ENCODE measurements around the gene KIFC3.
"Not testable (repeated sequence)": the region's sequence is repeated elsewhere in the genome, so short reads cannot be mapped to it uniquely, and the experiment has no call there.

The KIFC3 gene

DNA sequence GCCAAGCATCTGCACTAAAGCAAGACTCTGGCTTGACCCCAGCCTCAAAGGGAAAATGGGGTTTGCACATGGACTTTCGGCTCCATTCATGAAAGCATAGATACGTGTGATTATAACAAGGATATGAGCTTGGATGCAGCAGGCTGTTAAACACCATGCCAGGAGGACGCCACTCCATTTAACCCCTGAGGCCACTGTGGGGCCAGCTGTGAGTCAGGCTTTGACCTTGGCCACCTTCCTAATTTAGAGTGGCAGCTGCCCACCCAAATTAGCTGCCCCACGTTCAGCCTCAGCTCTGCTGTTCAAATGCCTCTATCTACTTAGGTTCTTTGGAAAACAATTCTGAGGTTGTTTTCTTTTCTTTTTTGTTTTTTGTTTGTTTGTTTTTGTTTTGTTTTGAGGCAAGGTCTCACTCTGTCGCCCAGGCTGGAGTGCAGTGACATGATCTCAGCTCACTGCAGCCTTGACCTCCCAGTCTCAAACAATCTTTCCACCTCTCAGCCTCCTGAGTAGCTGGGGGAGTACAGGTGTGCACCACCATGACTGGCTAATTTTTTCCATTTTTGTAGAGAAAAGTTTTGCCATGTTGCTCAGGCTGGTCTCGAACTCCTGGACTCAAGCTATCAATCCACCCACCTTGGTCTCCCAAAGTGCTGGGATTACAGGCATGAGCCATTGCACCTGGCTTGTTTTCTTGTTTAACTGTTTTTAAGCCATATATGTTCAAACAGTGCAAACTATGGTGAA lies 23.2 kb upstream of the KIFC3 start:
- DNase-seq: no peak

DNA sequence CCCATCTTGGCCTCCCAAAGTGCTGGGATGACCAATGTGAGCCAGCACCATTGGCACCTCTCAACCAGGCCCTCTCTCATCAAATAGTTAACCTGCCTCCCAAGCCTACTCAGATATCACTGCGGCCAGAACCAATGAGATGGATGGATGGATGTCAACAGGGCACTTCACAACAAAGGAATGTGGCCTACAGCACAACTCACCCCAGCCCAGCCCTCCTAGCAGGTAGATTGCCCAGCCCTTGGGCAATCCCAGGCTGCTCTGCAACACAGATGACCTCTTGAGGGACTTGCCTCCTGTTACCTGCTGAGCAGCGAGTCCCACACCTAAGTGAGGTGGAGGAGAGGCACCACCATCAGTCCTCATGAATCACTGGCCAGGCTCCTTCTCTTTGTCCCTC lies 22.6 kb upstream of the KIFC3 start:
- no peak for DNase-seq

DNA sequence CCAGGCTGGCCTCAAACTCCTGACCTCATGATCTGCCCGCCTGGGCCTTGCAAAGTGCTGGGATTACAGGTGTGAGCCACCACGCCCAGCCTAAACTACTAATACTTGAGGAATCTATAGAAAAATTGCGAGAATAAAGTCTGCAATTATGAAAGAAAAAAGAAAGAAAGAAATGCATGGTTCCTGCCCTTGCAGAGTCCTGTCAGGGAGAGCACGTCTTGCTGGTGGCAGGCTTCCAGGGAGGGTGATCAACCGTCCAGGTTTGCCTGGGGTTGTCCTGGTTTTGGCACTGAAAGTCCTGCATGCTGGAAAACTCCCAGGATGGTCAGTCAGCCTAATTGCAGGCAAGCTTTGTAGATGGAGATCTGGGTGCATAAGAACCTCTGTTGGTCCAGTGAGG lies 21.5 kb upstream of the KIFC3 start:
- DNase-seq: no peak

DNA sequence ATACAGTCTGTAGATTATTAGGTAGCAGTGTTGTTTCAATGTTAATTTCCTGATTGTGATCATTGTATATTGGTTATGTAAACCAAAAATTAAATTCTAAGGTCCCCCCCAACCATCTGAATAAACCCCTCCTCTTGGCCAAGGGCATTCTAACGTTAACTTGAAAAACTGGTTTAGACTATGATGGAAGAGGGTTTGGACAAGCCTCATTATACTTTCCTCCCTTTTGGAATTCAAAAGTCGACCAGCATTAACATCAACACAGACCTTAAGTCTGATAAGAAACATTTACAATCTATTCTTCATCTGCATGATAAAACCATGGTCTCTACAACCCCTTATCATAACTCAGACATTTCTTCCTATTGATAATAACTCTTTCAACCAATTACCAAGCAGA lies 20.6 kb upstream of the KIFC3 start:
- no peak for DNase-seq

DNA sequence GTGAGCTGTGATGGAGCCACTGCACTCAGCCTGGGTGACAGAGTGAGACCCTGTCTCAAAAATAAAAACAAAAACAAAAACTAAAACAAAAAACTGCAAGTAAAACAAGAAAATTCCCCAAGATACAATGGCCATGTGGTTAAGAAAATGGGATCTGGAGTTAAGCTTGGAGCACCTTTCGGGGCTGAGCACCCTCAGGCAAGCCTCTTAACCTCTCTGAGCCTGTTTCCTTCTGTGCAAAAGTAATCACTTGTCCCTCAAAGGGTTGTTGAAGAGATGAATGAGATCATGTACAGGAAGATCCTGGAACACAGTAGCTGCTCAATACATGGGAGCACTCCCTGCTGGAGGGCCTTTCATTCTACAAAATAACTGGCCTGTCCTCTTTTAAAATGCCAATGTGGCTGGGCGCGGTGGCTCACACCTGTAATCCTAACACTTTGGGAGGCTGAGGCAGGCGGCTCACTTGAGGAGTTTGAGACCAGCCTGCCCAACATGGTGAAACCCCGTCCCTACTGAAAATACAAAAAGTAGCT lies 19.8 kb upstream of the KIFC3 start:
- DNase-seq: no peak

DNA sequence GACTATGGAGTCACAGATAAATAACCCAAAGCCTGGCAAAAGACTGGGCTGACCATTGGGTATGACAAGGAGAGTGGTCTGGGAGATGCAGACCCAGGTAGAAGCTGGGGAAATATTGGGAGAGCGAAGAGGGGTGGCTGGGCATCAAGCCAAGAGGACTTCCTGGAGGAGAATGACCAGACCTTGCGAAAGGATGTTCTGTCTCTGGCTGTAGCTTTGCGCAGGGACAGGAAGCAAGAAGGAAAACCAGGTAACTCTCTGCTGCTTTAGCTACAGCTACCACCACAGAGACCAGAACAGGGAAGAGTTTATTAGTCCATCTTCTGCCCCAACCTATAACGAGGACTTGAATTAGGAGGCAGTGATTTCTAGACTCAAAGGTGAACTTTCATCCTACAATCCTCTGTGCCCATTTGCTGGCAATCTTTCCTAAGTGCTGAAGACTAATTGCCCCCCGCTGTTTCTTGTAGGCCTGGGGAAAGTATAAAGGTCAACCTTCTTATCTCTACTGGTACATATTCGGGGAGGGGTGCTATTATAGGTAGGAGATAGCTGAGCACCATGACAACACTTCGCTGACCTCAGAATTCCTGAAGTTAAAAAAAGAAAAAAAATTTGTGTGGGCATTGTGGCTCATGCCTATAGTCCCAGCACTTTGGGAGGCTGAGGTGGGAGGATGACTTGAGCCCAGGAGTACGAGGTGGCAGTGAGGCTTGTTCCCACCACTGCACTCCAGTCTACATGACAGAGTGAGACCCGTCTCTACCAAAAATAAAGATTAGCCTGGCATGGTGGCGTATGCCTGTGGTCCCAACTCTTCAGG lies 19.1 kb upstream of the KIFC3 start:
- no peak for DNase-seq

DNA sequence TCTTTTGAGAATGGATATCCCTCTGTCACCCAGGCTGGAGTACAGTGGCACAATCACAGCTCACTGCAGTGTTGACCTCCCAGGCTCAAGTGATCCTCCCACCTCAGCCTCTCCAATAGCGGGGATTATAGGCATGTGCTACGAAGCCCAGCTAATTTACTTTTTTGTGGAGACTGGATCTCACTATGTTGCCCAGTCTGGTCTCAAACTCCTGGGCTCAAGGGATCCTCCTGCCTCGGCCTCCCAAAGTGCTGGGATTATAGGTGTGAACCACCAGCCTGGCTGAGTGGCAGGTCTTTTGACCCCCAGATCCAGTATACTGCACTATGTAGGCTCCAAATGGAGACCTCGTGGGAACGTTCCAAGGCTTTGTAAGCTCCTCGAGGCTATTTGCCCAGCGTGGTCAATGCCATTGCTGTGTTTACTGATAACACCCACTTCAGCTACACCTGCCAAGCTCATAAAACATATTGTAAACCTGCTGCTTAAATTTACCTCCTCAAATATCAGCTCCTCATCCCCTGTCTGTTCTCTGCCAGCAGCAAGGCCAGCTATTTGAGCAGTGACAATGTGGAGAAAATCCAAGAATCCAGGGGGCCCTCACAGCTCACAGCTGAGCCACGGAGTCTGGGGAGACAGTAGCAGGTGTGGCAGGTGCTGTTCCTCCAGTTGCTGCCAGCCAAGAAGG lies 16.2 kb upstream of the KIFC3 start:
- DNase-seq: no peak

DNA sequence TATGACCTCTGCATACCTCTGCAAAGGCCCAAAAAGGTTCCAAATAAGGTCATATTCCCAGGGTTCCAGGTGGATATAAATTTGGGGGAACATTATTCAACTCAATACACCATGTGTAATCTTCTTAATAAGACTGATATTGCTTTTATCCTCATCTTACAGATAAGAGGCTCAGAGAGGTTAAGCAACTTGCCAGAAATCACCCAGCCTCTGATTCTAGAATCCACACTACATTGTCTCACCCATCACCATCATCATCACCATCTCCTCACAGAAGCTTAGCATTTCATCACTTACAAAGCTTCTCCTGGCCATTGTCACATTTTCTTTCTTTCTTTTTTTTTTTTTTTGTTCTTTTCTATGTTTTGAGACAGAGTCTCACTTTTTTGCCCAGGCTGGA lies 15.4 kb upstream of the KIFC3 start:
- DNase-seq: no peak

DNA sequence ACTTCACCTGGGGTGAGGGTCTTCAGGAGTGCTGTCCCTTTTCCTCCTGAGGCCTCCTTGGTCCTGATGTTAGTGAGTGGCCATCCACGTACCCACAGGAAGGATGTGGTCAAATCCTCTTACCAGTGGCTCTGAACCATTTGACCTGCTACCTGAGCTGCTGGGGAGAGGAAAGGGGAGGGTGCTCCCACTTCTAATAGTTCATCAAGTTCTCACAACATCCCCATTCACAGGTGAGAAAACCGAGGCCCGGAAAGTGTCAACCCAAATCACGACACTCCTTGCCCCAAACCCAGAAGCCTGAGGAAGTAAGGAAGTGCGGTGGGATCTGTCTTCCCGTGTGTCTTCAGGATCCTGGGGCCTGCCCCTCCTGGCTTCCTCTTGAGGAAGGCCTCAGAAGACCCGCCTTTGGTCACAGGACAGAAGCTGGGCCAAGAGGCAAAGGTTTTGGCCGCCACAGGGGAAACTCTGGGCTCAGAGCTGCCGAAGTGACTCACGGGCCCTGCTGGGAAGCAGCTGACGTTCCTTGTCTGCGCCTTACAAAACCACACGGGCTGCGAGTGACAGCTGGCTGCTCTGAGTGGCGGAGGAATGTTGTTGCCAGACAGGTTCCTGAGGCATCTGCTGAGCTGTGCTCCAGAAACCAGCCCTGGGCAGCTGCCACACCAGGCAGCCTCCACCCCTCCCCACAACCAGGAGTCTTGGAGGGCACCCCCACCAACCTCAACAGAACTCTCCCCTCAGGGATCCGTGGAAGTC lies 13.9 kb upstream of the KIFC3 start:
- DNase-seq: peak; percentile 51

DNA sequence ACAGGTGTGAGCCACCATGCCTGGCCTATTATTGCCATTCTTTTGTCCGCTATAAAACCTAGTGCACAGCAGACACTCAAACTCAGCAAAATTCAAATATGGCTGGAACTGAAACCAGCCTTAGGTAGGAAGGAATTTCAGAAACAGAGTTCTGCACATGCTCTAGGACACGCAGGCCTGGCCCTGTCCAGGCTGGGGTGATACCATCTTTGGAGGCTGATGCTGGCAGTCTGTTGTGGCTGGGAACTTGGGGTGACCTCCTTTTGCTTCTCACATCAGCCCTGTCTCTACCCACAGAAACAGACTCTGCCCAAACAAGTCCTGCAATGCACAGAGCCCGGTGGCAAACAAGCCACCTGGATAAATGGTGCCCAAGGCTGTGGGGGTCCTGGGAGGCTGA lies 12.6 kb upstream of the KIFC3 start:
- DNase-seq: no peak

DNA sequence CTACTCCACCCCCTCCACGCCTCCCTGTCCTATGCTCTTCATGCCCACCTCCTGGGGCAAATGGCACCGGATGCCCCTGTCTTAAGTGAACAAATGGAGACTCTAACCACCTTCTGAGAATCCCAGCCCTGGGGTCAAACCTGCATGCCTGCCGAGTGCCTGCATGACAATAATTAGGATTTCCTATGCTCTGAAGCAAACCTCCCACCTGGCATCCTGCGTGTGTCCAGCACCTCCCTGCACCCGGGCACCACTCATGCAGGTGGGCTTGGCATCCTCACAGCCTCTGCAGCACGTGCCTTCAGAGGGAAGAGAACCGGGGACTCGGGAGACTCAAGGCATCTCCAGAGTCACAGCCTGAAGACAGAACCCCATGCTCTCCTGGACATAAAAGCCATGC lies 11.2 kb upstream of the KIFC3 start:
- no peak for DNase-seq

DNA sequence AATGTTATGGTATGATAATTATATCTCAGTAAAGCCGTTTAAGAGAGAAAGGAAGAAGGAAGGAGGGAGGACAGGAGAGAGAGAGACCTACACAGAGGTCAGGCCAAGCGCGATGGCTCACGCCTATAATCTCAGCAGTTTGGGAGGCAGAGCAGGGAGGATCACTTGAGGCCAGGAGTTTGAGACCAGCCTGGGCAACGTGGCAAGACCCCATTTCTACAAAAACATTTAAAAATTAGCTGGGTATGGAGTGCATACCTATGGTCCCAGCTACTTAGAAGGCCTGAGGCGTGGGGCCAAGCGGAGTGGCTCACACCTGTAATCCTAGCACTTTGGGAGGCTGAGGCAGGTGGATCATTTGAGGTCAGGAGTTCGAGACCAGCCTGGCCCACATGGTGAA lies 9.0 kb upstream of the KIFC3 start:
- DNase-seq: not testable (repeated sequence)

DNA sequence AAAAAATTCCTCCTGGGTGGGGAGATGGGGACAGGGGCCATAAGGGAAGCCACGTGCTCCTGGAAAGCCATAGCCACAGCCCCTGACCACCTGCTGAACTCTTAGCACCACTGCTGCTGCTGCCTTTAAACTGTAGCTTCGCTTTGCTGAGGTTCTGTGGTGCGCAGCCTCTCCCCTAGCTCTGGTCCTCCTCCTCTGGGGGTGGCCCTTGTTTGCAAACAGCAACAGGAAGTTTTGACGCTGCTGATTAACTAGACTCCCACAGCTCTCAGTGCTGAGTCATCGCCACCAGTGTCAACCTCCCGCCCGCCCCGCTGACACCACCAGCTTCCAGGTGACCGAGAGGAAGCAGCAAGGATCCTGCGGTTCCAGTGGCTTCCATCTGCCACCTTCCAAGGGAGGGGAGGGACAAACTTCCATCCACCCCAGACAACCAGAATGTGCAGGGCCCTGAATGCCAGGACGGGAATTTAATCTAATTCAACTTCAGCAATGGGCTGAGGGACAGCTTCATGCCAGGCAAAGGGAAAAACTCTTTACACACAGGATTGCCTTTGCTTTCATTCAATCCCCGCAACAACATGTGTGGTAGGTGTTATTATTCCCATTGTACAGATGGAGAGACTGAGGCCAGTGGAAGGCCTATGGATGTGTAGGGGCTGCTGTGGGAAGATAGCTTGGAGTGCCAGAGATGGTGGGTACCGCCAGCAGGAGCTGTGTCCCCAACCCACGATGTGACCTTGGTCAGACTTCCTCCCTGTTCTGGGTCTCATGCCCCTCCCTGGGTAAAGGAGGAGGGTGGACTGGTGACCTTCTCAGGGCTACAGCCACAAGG lies 8.1 kb upstream of the KIFC3 start:
- DNase-seq: peak; percentile 74

DNA sequence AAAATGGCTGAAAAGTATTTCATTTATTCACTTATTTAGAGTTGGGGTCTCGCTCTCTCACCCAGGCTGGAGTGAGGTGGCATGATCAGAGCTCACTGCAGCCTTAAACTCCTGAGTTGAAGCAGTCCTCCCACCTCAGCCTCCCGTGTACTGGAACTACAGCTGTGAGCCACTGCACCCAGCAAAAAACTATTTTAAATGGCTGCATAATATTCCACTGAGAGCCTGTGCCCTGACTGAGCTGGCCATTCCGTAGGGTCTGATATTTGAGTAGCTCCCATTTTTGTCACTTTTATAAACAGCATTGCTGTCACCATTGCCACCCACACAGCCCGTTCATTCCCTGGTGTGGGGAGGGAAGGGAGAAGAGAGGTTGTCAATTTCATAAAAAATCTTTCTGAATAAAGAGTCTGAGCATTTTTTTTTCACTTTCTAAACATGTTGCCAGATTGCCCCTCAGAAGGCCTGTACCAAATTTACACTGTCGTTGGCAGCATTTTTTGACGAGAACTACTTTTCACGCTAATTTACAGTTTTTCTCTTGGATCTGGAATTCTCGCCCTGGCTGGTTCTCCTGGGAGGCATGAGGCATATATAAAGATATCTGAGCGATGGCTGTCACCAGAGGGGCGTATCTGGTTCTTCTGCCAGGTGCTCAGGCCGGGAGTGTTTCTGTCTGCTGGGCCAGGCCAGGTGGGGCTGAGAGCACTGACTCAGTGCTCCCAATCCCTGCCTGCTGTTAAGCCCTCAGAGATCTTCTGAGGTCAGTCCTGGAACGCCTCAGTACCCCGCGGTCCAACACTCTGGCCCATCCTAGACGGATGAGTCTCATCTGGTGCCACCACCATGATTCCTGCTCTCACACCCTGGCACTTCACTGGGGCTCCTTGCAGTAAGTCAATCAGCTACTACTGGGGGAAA lies 7.2 kb upstream of the KIFC3 start:
- DNase-seq: no peak

DNA sequence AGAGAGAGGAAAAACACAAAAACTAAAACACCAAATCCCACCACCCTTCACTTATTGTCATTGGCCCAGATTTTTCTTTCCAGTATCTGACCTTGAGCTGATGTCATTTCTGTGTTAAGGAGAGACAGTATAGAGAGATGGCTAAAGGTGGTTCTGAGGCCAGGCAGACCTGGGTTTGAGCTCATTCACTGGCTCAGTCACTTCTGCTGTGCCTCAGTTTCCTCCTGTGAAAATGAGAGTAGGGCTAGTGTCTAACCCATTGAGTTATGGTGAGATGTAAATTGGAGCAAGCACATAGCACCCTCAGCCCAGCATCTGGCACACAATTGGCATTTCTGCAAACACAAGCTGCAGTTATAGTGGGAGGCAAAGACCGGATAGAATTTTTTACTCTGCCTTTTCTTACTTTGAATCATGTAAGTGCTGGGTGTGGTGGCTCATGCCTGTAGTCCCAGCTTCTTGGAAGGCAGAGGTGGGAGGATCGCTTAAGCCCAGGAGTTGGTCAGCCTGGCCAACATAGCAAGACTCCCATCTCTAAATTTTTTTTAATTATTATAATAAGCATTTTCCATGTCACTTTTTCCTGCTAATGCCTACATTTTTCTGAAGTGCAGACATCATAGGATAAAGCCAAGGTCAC lies 6.4 kb upstream of the KIFC3 start:
- DNase-seq: no peak

DNA sequence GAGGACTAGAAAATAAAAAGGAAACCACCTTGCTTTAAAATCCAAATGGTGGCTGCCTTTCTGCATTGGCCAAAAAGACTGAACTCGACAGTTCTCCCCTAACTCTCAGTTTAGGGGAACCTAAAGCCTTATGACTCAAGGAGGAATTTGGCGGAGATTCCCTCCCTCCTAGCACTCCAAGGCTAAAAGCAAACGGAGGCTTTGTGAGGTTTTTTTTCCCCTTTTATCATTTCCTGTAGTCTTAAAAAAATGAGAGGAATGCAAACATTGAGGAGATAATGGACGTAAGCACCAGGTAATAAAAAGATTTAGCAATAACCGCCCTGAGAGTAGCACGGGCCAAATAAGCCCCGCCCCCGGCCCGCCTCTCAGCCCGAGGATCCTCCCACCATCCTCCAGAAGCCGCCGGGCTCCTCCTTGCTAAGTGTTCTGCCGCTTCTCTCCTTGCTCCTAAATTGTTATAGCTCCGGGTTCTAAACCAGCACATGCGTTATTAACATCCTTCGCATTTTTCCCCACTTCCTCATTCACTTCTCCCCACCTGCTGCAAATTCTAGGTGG lies 5.8 kb upstream of the KIFC3 start:
- peak; percentile 59 for DNase-seq

DNA sequence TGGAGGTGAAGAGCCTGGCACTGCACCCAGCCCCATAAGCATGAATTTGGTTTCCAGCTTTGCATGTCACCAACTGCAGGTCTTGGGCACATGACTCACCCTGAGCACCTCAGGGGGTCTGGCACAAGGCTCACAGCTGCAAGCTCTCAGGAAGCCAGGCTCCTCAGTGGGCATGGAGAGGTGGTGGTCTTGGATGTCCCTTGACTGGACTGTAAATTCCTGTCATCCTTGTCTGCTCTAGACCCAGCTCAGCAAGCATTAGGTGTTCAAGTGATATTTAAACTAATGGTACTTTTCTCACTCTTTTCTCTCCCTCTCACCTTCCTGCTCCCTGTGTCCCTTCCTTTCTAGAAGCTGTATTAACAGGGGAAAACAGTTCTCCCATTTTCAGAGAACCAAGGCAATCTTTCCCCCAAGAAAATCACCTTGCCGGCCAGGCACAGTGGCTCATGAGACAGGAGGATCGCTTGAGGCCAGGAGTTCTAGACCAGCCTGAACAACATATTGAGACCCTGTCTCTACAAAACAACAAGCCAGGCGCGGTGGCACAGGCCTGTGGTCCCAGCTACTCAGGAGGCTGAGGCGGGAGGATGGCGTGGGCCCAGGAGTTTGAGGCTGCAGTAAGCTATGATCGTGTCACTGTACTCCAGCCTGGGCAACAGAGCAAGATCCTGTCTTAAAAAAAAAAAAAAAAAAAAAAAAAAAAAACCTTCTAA lies 5.1 kb upstream of the KIFC3 start:
- DNase-seq: no peak

DNA sequence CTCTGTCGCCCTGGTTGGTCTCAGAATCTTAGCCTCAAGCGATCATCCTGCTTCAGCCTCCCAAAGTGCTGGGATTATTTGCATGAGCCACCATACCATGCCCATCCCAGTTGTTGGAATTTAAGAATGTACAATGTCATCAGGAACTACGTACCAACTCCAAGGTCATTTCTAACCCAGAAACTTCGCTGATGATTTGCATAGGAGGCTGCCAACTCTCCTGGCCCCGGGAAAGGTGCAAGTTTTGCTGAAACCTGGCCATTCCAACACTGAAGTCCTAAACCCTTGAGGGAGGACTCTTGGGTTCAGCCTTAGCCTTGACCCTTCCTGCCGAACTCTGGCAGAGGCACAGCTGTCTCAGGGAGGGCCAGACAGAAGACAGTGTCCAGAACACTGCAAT lies 2.9 kb upstream of the KIFC3 start:
- no peak for DNase-seq
